GM12891 (cell line): Measurements from ENCODE around the gene TRIP6.
A peak's percentile ranks its signal among the peaks of the same experiment; 100 is the strongest.
"Not testable (repeated sequence)": the region's sequence is repeated elsewhere in the genome, so short reads cannot be mapped to it uniquely, and the experiment has no call there.

Experiments
- DNase-seq: peaks from one replicate; pipeline ENCODE4 v3.0.0; 2011; ENCODE audit warnings: low spot score; ENCODE audit not compliant: insufficient read length
- FAIRE-seq: peaks from 2 replicates; lab custom pipeline; 2011; peaks lifted over from hg19 to GRCh38; lab: Jason Lieb, UNC
- PAX5 ChIP-seq: IDR thresholded peaks from 2 replicates; pipeline ENCODE4 v1.6.1; 2011; ENCODE audit warnings: low read length, moderate library complexity, mild to moderate bottlenecking; ENCODE audit not compliant: insufficient read depth, severe bottlenecking
- POLR2A ChIP-seq: IDR thresholded peaks from 2 replicates; pipeline ENCODE4 v1.6.1; 2011; ENCODE audit warnings: low read depth, low read length, control low read depth
- POLR2AphosphoS5 ChIP-seq: IDR thresholded peaks from 2 replicates; pipeline ENCODE4 v1.6.1; 2011; ENCODE audit warnings: low read depth, low read length, control low read depth
- POU2F2 ChIP-seq: IDR thresholded peaks from 2 replicates; pipeline ENCODE4 v1.6.1; 2011; ENCODE audit warnings: low read depth, mild to moderate bottlenecking, control low read depth, low read length, moderate library complexity
- SPI1 ChIP-seq: IDR thresholded peaks from 2 replicates; pipeline ENCODE4 v1.6.1; 2011; ENCODE audit warnings: low read depth, low read length, control low read depth
- TAF1 ChIP-seq: IDR thresholded peaks from 2 replicates; pipeline ENCODE4 v1.6.1; 2011; ENCODE audit warnings: low read depth, low read length, control low read depth

Gene TRIP6

GRCh38 chr7:100908512-100908911 lies 41.3 kb downstream of the TRIP6 start:
- TF ChIP-seq SPI1 (no peak), POLR2AphosphoS5 (no peak), POU2F2 (no peak), POLR2A (no peak), PAX5 (no peak), TAF1 (no peak)
- FAIRE-seq (no peak), DNase-seq (no peak)

GRCh38 chr7:100910443-100910842 lies 43.3 kb downstream of the TRIP6 start:
- DNase-seq, FAIRE-seq: not testable (repeated sequence)

- TF ChIP-seq PAX5 (no peak), POLR2AphosphoS5 (no peak), SPI1 (no peak), POU2F2 (no peak), TAF1 (no peak), POLR2A (no peak)
- DNase-seq (no peak), FAIRE-seq (no peak)
Measured at GRCh38 chr7:100911484-100911883, 44.3 kb downstream of the TRIP6 start.

GRCh38 chr7:100914208-100914878 lies 47.2 kb downstream of the TRIP6 start:
- DNase-seq = no peak
- no peak for TF ChIP-seq SPI1
- TF ChIP-seq TAF1 = no peak
- no peak for TF ChIP-seq PAX5
- TF ChIP-seq POU2F2 = no peak
- no peak for TF ChIP-seq POLR2AphosphoS5
- TF ChIP-seq POLR2A = no peak
- FAIRE-seq = peak; percentile 20

GRCh38 chr7:100914879-100915447 lies 47.8 kb downstream of the TRIP6 start:
- DNase-seq (no peak), FAIRE-seq (no peak)
- TF ChIP-seq POLR2AphosphoS5 = no peak

GRCh38 chr7:100919335-100919734 lies 52.1 kb downstream of the TRIP6 start:
- FAIRE-seq, DNase-seq: not testable (repeated sequence)

- DNase-seq, FAIRE-seq: not testable (repeated sequence)
Measured at GRCh38 chr7:100919779-100920437, 52.7 kb downstream of the TRIP6 start.

- TF ChIP-seq SPI1 (no peak), POLR2AphosphoS5 (no peak), POU2F2 (no peak), TAF1 (no peak), PAX5 (no peak), POLR2A (no peak)
- DNase-seq (no peak), FAIRE-seq (no peak)
Measured at GRCh38 chr7:100921039-100921438, 53.9 kb downstream of the TRIP6 start.
